IMR-90 (cell line): Measurements from ENCODE around the gene PDGFRA. TPM values are rescaled to one million over a fixed set of nuclear protein-coding genes. Genes with fewer than 3 reads are reported as not detected.

ENCODE experiments used
- ATAC-seq: fragments of 200-7000 bp; cut with Tn5 transposase; 2 replicates; pipeline ENCODE4 v1.9.1; 2020; ENCODE audit warnings: low read depth, mild to moderate bottlenecking, moderate library complexity
- BruUV-seq: library from RNA; stranded (reverse); fragments of 400-500 nt; replicated peaks from 2 replicates; lab custom pipeline; 2021; lab: Mats Ljungman, UMichigan
- CTCF ChIA-PET: fragments of 300-600 bp; formaldehyde crosslinking; extraction: SDS; loops from one replicate; lab custom pipeline; 2021; ENCODE audit warnings: antibody characterized with exemption; lab: Yijun Ruan, JAX
- POLR2A ChIA-PET: fragments of 300-600 bp; sonication (Branson Sonifier 250); formaldehyde crosslinking; loops from one replicate; lab custom pipeline; 2022; ENCODE audit warnings: antibody characterized with exemption; ENCODE audit not compliant: unreplicated experiment; lab: Charles Lee
- DNase-seq: peaks from one replicate; pipeline ENCODE4 v3.0.0; 2013
- H2AFZ ChIP-seq: replicated peaks from 2 replicates; pipeline ENCODE3; 2013; ENCODE audit warnings: low read length, mild to moderate bottlenecking; ENCODE audit not compliant: poor library complexity
- H2AK5ac ChIP-seq: 2 replicates; pipeline ENCODE4 v1.6.1; 2013; ENCODE audit warnings: low read depth, low read length, inconsistent platforms
- H2AK9ac ChIP-seq: replicated peaks from 2 replicates; pipeline ENCODE3; 2013; ENCODE audit warnings: mild to moderate bottlenecking, low read depth, low read length, moderate library complexity; ENCODE audit not compliant: poor library complexity
- H2BK120ac ChIP-seq: 2 replicates; pipeline ENCODE4 v1.6.1; 2013; ENCODE audit warnings: low read depth, low read length, inconsistent platforms
- H2BK15ac ChIP-seq: 3 replicates; pipeline ENCODE4 v1.6.1; 2013; ENCODE audit warnings: low read depth, low read length, inconsistent platforms
- H2BK20ac ChIP-seq: 2 replicates; pipeline ENCODE4 v1.6.1; 2013; ENCODE audit warnings: low read depth, mild to moderate bottlenecking, inconsistent platforms, low read length, moderate library complexity
- H2BK5ac ChIP-seq: 2 replicates; pipeline ENCODE4 v1.6.1; 2013; ENCODE audit warnings: mild to moderate bottlenecking, low read depth, low read length, inconsistent platforms; ENCODE audit not compliant: poor library complexity, severe bottlenecking
- H3K14ac ChIP-seq: replicated peaks from 2 replicates; pipeline ENCODE4 v1.6.1; 2013; ENCODE audit warnings: low read depth, low read length, inconsistent platforms
- H3K18ac ChIP-seq: 2 replicates; pipeline ENCODE4 v1.6.1; 2013; ENCODE audit warnings: low read depth, low read length, control low read depth
- H3K23ac ChIP-seq: 2 replicates; pipeline ENCODE4 v1.6.1; 2013; ENCODE audit warnings: low read depth, low read length, inconsistent platforms
- H3K27ac ChIP-seq: 2 replicates; pipeline ENCODE4 v1.5.1; 2013; ENCODE audit warnings: mild to moderate bottlenecking, control low read depth, low read length; ENCODE audit not compliant: insufficient read depth
- H3K27me3 ChIP-seq: 2 replicates; pipeline ENCODE4 v1.6.1; 2013; ENCODE audit warnings: low read length; ENCODE audit not compliant: control insufficient read depth, insufficient read depth
- H3K36me3 ChIP-seq: 2 replicates; pipeline ENCODE4 v1.6.1; 2013; ENCODE audit warnings: low read length, mixed read lengths; ENCODE audit not compliant: control insufficient read depth, insufficient read depth
- H3K4ac ChIP-seq: 2 replicates; pipeline ENCODE4 v1.6.1; 2013; ENCODE audit warnings: low read depth, low read length, inconsistent platforms
- H3K4me1 ChIP-seq: 2 replicates; pipeline ENCODE4 v1.6.1; 2013; ENCODE audit warnings: low read length, mixed read lengths; ENCODE audit not compliant: control insufficient read depth, insufficient read depth
- H3K4me2 ChIP-seq: 2 replicates; pipeline ENCODE4 v1.6.1; 2013; ENCODE audit warnings: low read depth, mild to moderate bottlenecking, control low read depth, low read length, moderate library complexity
- H3K4me3 ChIP-seq: 2 replicates; pipeline ENCODE4 v1.5.1; 2013; ENCODE audit warnings: low read depth, mild to moderate bottlenecking, control low read depth, low read length, moderate library complexity; ENCODE audit not compliant: insufficient read depth
- H3K56ac ChIP-seq: 2 replicates; pipeline ENCODE4 v1.6.1; 2013; ENCODE audit warnings: low read length, inconsistent platforms; ENCODE audit not compliant: insufficient read depth; ENCODE audit errors: extremely low read depth
- H3K79me1 ChIP-seq, 2 experiments: 2 replicates each; pipeline ENCODE4 v1.6.1; 2013; ENCODE audit warnings: low read length in 2 of 2, inconsistent platforms in 1 of 2, low read depth in 1 of 2
- H3K9ac ChIP-seq: 2 replicates; pipeline ENCODE4 v1.6.1; 2013; ENCODE audit warnings: low read depth, low read length, control low read depth
- H3K9me1 ChIP-seq: 2 replicates; pipeline ENCODE4 v1.6.1; 2013; ENCODE audit warnings: low read length, inconsistent platforms; ENCODE audit not compliant: insufficient read depth
- H3K9me3 ChIP-seq: 2 replicates; pipeline ENCODE4 v1.6.1; 2013; ENCODE audit warnings: low read length; ENCODE audit not compliant: control insufficient read depth, insufficient read depth
- H4K20me1 ChIP-seq: 2 replicates; pipeline ENCODE4 v1.6.1; 2013; ENCODE audit warnings: low read length, inconsistent platforms; ENCODE audit not compliant: insufficient read depth
- H4K5ac ChIP-seq: 2 replicates; pipeline ENCODE4 v1.6.1; 2013; ENCODE audit warnings: mild to moderate bottlenecking, low read depth, low read length, control low read depth
- H4K8ac ChIP-seq, 2 experiments: 2 replicates each; pipeline ENCODE4 v1.6.1; 2013; ENCODE audit warnings: low read depth in 2 of 2, low read length in 2 of 2, control low read depth in 1 of 2, inconsistent platforms in 1 of 2
- H4K91ac ChIP-seq: 2 replicates; pipeline ENCODE4 v1.6.1; 2013; ENCODE audit warnings: low read depth, low read length, inconsistent platforms; ENCODE audit not compliant: insufficient read depth
- CHD1 ChIP-seq: IDR thresholded peaks from 2 replicates; pipeline ENCODE4 v1.6.1; 2012; ENCODE audit warnings: low read depth, low read length, improper control_type of control experiment
- CTCF ChIP-seq: conservative IDR thresholded peaks from 2 replicates; pipeline ENCODE4 v1.5.1; 2012; ENCODE audit warnings: mild to moderate bottlenecking, low read depth, low read length, improper control_type of control experiment
- ELK1 ChIP-seq: fragments of 150-350 bp; IDR thresholded peaks from 2 replicates; pipeline ENCODE4 v1.6.1; 2016; ENCODE audit warnings: low read depth, mild to moderate bottlenecking, low read length, moderate library complexity, borderline replicate concordance
- FOS ChIP-seq: fragments of 150-350 bp; IDR thresholded peaks from 2 replicates; pipeline ENCODE4 v1.6.1; 2016; ENCODE audit warnings: low read depth, low read length
- POLR2A ChIP-seq: IDR thresholded peaks from 2 replicates; pipeline ENCODE4 v1.6.1; 2012; ENCODE audit warnings: mild to moderate bottlenecking, low read depth, low read length
- RAD21 ChIP-seq: IDR thresholded peaks from 2 replicates; pipeline ENCODE4 v1.6.1; 2012; ENCODE audit warnings: low read length, improper control_type of control experiment
- SMC3 ChIP-seq: fragments of 150-350 bp; IDR thresholded peaks from 2 replicates; pipeline ENCODE4 v1.6.1; 2016; ENCODE audit warnings: low read depth, mild to moderate bottlenecking, antibody characterized with exemption, low read length, moderate library complexity
- USF2 ChIP-seq: fragments of 150-350 bp; IDR thresholded peaks from 2 replicates; pipeline ENCODE4 v1.6.1; 2017; ENCODE audit warnings: mild to moderate bottlenecking, antibody characterized with exemption, low read length, low read depth
- WGBS, 2 experiments: methylation state at CpG; one replicate each; pipeline versions ENCODE4 v1.1.5 to v1.1.7; 2013; ENCODE audit warnings: missing lambda C conversion rate in 2 of 2; ENCODE audit not compliant: insufficient read length in 1 of 2; ENCODE audit errors: extremely low coverage in 2 of 2; 5-methylcytosine and 5-hydroxymethylcytosine counted together
- dilution Hi-C: fragments of 300-500 bp; cut with HindIII; formaldehyde crosslinking; loops from one replicate; pipeline ENCODE4 v1.14.3; 2018; ENCODE audit warnings: low sequenced_read_pairs; ENCODE audit not compliant: unreplicated experiment
- in situ Hi-C: fragments of 300-500 bp; cut with MboI; formaldehyde crosslinking; loops from 3 replicates; pipeline ENCODE4 v1.14.3; 2019; ENCODE audit warnings: low sequenced_read_pairs, inconsistent platforms, mixed read lengths
- intact Hi-C: fragments of 100-400 bp; cut with micrococcal nuclease; formaldehyde crosslinking; loops from 2 replicates; pipeline ENCODE4 v1.10.0; 2022
- polyA plus RNA-seq, 3 experiments: library from polyadenylated mRNA; depleted of rRNA; stranded (reverse); fragments of >200 nt; gene quantifications; 2 replicates each; pipeline ENCODE4 v1.2.3, GENCODE V29; 2012; ENCODE audit warnings: low replicate concordance in 1 of 3
- total RNA-seq: library from RNA; depleted of rRNA; stranded (reverse); fragments of >200 nt; gene quantifications from 2 replicates; pipeline ENCODE4 v1.2.3, GENCODE V29; 2012

PDGFRA gene
- total and polyA plus RNA-seq, 2 of the 4 experiments (the other 2 are of a cell fraction), result 60.8 to 168 TPM

- Histone ChIP-seq H2AK9ac (peak overlapping the region; percentile 97), H3K9me1 (no peaks in the 10 kb centered on the region), H3K14ac (peak overlapping the region; percentile 86), H4K91ac (peak overlapping the region; percentile 99), H3K9ac (peak overlapping the region; percentile 72), H4K20me1 (no peaks in the 10 kb centered on the region), H4K8ac (peak overlapping the region; percentile 76 to 93), H3K56ac (peak overlapping the region; percentile 89), H2BK20ac (peak overlapping the region; percentile 100), H3K4me3 (peak overlapping the region; percentile 48), H4K5ac (peak overlapping the region; percentile 73), H3K36me3 (no peaks in the 10 kb centered on the region), H3K4ac (peak overlapping the region; percentile 98), H2AK5ac (peak overlapping the region; percentile 72; the same call in 1 of the 2 replicates), H2AFZ (peak overlapping the region; percentile 99), H3K79me1 (peaks cover 0 to 3% of the 10 kb centered on the region in 2 experiments; a peak in 1 of 4 replicates), H3K9me3 (no peaks in the 10 kb centered on the region), H2BK120ac (peak overlapping the region; percentile 100), H3K27ac (peak overlapping the region; percentile 81), H3K4me2 (peak overlapping the region; percentile 72), H3K27me3 (no peaks in the 10 kb centered on the region), H2BK15ac (peak overlapping the region; percentile 98), H3K23ac (peak overlapping the region; percentile 96), H3K4me1 (peaks cover 3% of the 10 kb centered on the region), H2BK5ac (peak overlapping the region; percentile 92), H3K18ac (peak overlapping the region; percentile 88)
- peak; percentile 83 for DNase-seq
- WGBS, 2 experiments, result no CpG with 5 or more reads among the region's 23 CpGs
- intact Hi-C loops (loop anchor here (1.0 to 5.0 kb wide), 4 partner anchors 155 to 310 kb away; no protein-coding TSS in a partner anchor), dilution Hi-C loops (no loop called here), in situ Hi-C loops (loop anchor here (10.0 kb wide), 1 partner anchor 153 kb away; the partner anchor contains the start of gene CHIC2)
- CTCF ChIA-PET, result interaction anchor here (0.7 to 2.5 kb wide), 12 partner anchors 9 to 1201 kb away, joined by 3 to 9 read pairs (median 3); no protein-coding TSS in a partner anchor
- BruUV-seq, result no TSS peak
- peak; percentile 94 for ATAC-seq
- TF ChIP-seq SMC3, result peak; percentile 92
- no peak for TF ChIP-seq USF2
- peak; percentile 47; the same call in 1 of the 2 replicates for TF ChIP-seq CHD1
- peak; percentile 2; the same call in 1 of the 2 replicates for TF ChIP-seq FOS
- TF ChIP-seq ELK1, result no peak
- peak; percentile 92 for TF ChIP-seq RAD21
- TF ChIP-seq CTCF, result peak; percentile 91
- 0 out of 2 replicates have a peak, but pooled peaks have one; percentile 27 for TF ChIP-seq POLR2A
- POLR2A ChIA-PET, result no interaction called here
Observed at GRCh38 chr4:54217642-54218495, 11.2 kb upstream of the PDGFRA start.
